Cardiac fibroblast (primary cell): ENCODE measurements around the gene LARGE1.

Source experiments
- DNase-seq, 2 donors: peaks; one replicate each; pipeline versions ENCODE4 v3.0.0 to v3.0.0-alpha.2; 2010; ENCODE audit warnings: low read depth in 2 of 2
- H3K4me3 ChIP-seq, 2 donors: replicated peaks in 1 of 2; 1 replicate in 1 of 2; 2 replicates in 1 of 2; pipeline ENCODE4 v1.5.1; 2011; ENCODE audit warnings: low read depth in 2 of 2, low read length in 2 of 2, mild to moderate bottlenecking in 2 of 2, moderate library complexity in 1 of 2
- TF ChIP-seq, protein P1 (sequence below): IDR thresholded peaks from one replicate; pipeline ENCODE4 v1.5.1; 2011; ENCODE audit warnings: low read depth, mild to moderate bottlenecking, low read length, inconsistent platforms

LARGE1 gene

DNA sequence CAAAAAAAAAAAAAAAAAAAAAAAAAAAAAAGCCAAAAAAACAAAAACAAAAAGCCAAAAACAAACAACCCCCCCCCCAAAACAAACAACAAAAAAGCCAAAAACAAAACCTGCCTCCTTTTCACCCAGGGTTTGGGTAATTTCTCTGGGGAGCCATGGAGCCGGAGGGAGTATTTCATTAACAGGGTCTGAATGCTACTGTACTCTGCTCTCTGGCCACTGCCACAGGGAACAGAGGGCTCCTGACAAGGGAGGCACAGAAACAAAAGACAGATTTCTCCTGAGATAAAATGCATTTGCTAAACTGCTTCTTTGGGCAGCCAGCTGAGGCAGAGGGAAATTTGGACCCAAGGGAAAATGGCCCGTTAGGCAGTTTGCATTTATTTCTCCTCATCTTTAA lies 596.0 kb downstream of the LARGE1 start:
- no peak overlapping the region for H3K4me3 ChIP-seq
- DNase-seq, result no peak
- TF ChIP-seq, protein P1, sequence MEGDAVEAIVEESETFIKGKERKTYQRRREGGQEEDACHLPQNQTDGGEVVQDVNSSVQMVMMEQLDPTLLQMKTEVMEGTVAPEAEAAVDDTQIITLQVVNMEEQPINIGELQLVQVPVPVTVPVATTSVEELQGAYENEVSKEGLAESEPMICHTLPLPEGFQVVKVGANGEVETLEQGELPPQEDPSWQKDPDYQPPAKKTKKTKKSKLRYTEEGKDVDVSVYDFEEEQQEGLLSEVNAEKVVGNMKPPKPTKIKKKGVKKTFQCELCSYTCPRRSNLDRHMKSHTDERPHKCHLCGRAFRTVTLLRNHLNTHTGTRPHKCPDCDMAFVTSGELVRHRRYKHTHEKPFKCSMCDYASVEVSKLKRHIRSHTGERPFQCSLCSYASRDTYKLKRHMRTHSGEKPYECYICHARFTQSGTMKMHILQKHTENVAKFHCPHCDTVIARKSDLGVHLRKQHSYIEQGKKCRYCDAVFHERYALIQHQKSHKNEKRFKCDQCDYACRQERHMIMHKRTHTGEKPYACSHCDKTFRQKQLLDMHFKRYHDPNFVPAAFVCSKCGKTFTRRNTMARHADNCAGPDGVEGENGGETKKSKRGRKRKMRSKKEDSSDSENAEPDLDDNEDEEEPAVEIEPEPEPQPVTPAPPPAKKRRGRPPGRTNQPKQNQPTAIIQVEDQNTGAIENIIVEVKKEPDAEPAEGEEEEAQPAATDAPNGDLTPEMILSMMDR, result no peak

DNA sequence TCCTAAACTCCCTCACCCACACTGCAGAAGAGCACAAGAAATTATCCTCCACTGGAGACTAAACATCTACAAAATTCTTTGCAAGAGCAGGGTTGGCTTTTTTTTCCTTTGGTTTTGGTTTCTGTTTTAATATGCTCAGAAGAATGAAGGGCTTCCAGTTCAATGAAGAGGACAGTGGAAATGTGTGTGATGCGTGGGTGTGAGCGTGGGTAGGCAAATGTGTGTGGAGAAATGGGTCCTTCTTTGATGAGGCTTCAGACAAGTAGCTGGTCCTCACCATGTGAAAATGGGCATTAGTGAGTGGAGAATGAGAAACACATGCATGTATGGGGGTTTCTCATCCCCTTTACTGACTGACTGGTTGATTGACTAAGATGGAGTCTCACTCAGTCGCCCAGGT lies 598.8 kb downstream of the LARGE1 start:
- DNase-seq, result no peak
- TF ChIP-seq, protein P1, result no peak
- no peak overlapping the region for H3K4me3 ChIP-seq

DNA sequence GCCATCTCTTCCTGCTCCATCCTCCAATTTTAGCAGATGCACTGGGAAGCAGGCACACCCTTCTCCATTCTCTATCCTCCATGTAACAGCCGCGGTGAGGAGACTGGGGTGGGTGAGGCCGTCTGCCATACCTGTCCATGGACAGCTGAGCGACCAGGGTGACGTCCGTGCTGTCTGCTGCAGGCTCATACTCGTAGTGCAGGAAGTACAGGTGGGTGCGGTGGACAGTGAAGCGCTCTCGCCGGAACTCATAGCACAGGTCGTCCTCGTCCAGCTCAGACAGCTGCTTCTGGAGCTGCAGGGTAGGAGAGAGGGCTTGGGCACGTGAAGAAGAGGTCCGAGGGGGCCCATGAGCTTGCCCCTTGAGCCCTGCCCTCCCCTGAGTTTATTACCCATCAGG lies 604.3 kb downstream of the LARGE1 start:
- no peak for DNase-seq
- no peak overlapping the region for H3K4me3 ChIP-seq
- TF ChIP-seq, protein P1, result no peak

DNA sequence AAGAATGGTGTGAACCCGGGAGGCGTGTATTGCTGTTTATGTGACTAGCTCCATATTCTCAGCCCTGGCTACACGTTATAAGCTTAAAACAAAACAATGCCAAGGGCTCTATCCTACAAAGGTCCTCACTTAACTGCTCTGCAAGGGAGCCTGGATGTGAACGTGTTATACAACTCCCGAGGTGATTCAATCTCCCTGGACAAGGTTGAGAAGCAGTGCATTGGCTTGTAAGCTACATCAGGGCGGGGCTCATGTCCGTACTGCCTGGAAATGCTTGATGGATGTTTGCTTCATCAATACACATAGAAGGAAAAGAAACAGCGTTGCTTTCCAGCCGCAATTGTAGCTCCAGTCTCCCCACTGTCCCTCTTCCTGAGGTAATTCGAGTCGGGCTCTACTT lies 605.2 kb downstream of the LARGE1 start:
- no peak overlapping the region for H3K4me3 ChIP-seq
- TF ChIP-seq, protein P1, result no peak
- no peak for DNase-seq

DNA sequence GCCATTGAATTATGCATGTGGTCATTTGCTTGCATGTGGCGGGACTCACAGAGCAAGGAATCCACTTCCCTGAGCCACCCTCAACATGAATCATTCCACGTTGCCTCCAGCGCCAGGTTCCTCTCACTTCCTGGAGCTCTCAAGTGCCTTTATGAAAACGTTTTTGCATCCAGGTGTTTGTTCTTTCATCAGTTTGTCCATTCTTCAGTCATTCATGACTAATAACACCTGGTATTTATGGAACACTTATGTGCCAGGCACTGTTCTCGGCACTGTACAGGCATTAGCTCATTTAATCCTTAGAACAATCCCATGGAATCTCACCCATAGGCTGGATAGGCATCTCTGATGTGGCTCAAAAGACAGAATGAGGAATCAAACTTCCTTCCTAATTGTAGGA lies 606.0 kb downstream of the LARGE1 start:
- no peak for DNase-seq
- H3K4me3 ChIP-seq, result no peak overlapping the region
- TF ChIP-seq, protein P1, result no peak

DNA sequence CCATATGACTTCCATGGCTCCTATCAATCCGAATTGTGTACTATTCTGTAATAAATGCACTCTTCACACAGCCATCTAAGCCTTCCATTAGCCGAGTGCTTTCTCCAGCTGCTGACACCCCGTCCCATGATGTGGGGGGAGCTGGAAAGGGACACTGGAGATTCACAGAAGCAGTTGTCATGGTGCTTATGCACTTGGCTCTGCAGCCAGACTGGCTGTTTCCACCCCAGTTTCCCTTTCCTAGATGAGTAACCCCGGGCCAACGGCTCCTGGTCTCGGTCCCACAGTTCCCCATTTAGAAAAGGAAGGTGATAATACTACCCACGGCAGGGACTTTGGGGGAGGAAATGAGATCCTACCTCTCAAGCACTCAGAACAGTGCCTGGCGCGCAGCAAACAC lies 617.2 kb downstream of the LARGE1 start:
- no peak overlapping the region for H3K4me3 ChIP-seq
- TF ChIP-seq, protein P1, result no peak
- no peak for DNase-seq

DNA sequence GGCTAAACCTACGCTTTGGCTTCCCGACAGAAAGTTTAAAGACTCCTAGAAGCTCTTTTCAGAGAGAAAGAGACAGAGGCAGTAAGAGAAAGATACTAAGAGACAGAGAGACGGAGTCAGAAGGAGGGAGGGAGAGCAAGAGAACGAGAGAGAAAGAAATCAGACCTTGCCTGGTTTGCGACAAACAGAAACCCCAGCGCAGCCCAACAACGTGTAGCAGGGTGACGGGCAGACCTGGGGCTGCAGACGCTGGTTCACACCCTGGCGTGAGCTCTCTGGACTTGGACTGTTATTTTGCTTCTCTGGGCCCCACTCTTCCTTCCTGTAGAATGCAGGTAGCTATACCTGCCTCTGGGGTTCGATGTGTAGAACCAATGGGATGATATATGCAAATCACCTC lies 617.7 kb downstream of the LARGE1 start:
- no peak overlapping the region for H3K4me3 ChIP-seq
- TF ChIP-seq, protein P1, result no peak
- DNase-seq, result no peak
